Lower leg skin (tissue), 3 donors: ENCODE results near the gene IPO13.

Experiments
- POLR2A ChIP-seq, 2 donors: fragments of 450-650 bp; IDR thresholded peaks; one replicate each; pipeline ENCODE4 v1.6.1; 2016 to 2017; ENCODE audit warnings: antibody characterized with exemption in 2 of 2, mild to moderate bottlenecking in 1 of 2, moderate library complexity in 1 of 2
- TF ChIP-seq, protein P1 (sequence below), 3 donors: fragments of 450-650 bp; IDR thresholded peaks; one replicate each; pipeline ENCODE4 v1.5.1; 2016; ENCODE audit warnings: antibody characterized with exemption in 3 of 3, mild to moderate bottlenecking in 3 of 3, moderate library complexity in 2 of 3

DNA sequence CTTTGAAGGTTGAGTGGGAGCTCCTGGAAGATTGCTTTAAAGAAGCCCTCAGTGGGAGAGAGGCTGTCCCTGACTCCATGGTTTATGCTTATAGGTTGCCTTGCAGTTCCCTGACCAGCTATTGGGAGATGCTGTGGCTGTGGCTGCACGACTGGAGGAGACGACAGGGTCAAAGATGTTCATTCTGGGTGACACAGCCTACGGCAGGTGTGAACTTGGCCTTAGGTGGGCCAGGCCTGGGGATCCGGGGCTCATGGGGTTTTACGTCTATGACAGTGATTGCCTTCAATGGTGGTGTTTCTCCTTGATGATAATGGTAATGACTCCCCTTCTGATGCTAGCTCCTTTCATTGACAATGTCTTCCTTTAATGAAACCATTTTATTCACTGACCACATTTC lies 23.8 kb downstream of the IPO13 start:
- TF ChIP-seq, protein P1, sequence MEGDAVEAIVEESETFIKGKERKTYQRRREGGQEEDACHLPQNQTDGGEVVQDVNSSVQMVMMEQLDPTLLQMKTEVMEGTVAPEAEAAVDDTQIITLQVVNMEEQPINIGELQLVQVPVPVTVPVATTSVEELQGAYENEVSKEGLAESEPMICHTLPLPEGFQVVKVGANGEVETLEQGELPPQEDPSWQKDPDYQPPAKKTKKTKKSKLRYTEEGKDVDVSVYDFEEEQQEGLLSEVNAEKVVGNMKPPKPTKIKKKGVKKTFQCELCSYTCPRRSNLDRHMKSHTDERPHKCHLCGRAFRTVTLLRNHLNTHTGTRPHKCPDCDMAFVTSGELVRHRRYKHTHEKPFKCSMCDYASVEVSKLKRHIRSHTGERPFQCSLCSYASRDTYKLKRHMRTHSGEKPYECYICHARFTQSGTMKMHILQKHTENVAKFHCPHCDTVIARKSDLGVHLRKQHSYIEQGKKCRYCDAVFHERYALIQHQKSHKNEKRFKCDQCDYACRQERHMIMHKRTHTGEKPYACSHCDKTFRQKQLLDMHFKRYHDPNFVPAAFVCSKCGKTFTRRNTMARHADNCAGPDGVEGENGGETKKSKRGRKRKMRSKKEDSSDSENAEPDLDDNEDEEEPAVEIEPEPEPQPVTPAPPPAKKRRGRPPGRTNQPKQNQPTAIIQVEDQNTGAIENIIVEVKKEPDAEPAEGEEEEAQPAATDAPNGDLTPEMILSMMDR (IDR thresholded peaks at IDR 0.05): no peak
- no peak for TF ChIP-seq POLR2A (IDR thresholded peaks at IDR 0.05)
